ENCODE data around the gene WDR75. TPM values are rescaled to one million over a fixed set of nuclear protein-coding genes. Genes with fewer than 3 reads are reported as not detected.

Gene WDR75
- total RNA-seq, 1 donor from 2014 or later, result 15.1 TPM

GRCh38 chr2:189485146-189485545, 43.9 kb downstream of the WDR75 start:
- peak; percentile 61 for ATAC-seq
- intact Hi-C loops (cut with micrococcal nuclease), result no loop called here

GRCh38 chr2:189486237-189486770, 45.0 kb downstream of the WDR75 start:
- intact Hi-C loops (cut with micrococcal nuclease), result no loop called here
- DNase-seq (no peak), ATAC-seq (no peak)

More at GRCh38 chr2:189485146-189485545, 43.9 kb downstream of the WDR75 start:
- no peak for DNase-seq

GRCh38 chr2:189487283-189488007, 46.2 kb downstream of the WDR75 start:
- intact Hi-C loops (cut with micrococcal nuclease), result no loop called here
- ATAC-seq, result no peak
- no peak for DNase-seq

- no peak for ATAC-seq
- intact Hi-C loops (cut with micrococcal nuclease), result no loop called here
- no peak for DNase-seq
These were observed 46.7 kb downstream of the WDR75 start for GRCh38 chr2:189488008-189488310.

GRCh38 chr2:189492451-189492850, 51.2 kb downstream of the WDR75 start:
- intact Hi-C loops (cut with micrococcal nuclease), result no loop called here
- ATAC-seq, result no peak
- DNase-seq, result no peak

- DNase-seq, result no peak
- intact Hi-C loops (cut with micrococcal nuclease), result no loop called here
- ATAC-seq, result peak; percentile 46
These were observed 56.9 kb downstream of the WDR75 start for GRCh38 chr2:189498205-189498604.

GRCh38 chr2:189499137-189499536, 57.9 kb downstream of the WDR75 start:
- no peak for DNase-seq
- ATAC-seq, result no peak
- intact Hi-C loops (cut with micrococcal nuclease), result no loop called here

GRCh38 chr2:189500456-189501160, 59.3 kb downstream of the WDR75 start:
- ATAC-seq (no peak), DNase-seq (no peak)
- intact Hi-C loops (cut with micrococcal nuclease), result no loop called here

GRCh38 chr2:189501487-189501886, 60.2 kb downstream of the WDR75 start:
- DNase-seq (no peak), ATAC-seq (no peak)
- intact Hi-C loops (cut with micrococcal nuclease), result no loop called here

GRCh38 chr2:189502714-189503113, 61.4 kb downstream of the WDR75 start:
- DNase-seq, result no peak
- ATAC-seq, result no peak
- intact Hi-C loops (cut with micrococcal nuclease), result no loop called here

- intact Hi-C loops (cut with micrococcal nuclease), result no loop called here
- no peak for ATAC-seq
- DNase-seq, result no peak
These were observed 63.0 kb downstream of the WDR75 start for GRCh38 chr2:189504238-189504637.

- intact Hi-C loops (cut with micrococcal nuclease), result no loop called here
- no peak for DNase-seq
- no peak for ATAC-seq
These were observed 64.2 kb downstream of the WDR75 start for GRCh38 chr2:189505492-189505891.

- intact Hi-C loops (cut with micrococcal nuclease), result no loop called here
- peak; percentile 30 for ATAC-seq
These were observed 65.3 kb downstream of the WDR75 start for GRCh38 chr2:189506514-189506976.

GRCh38 chr2:189511210-189511959, 70.1 kb downstream of the WDR75 start:
- DNase-seq, result no peak
- intact Hi-C loops (cut with micrococcal nuclease), result no loop called here
- no peak for ATAC-seq

More at GRCh38 chr2:189506514-189506976, 65.3 kb downstream of the WDR75 start:
- DNase-seq, result no peak

GRCh38 chr2:189511960-189512319, 70.7 kb downstream of the WDR75 start:
- ATAC-seq (no peak), DNase-seq (no peak)
- intact Hi-C loops (cut with micrococcal nuclease), result no loop called here

- intact Hi-C loops (cut with micrococcal nuclease), result no loop called here
- no peak for DNase-seq
- ATAC-seq, result no peak
These were observed 71.6 kb downstream of the WDR75 start for GRCh38 chr2:189512879-189513278.

GRCh38 chr2:189514104-189514503, 72.8 kb downstream of the WDR75 start:
- peak; percentile 74 for ATAC-seq
- DNase-seq, result no peak
- intact Hi-C loops (cut with micrococcal nuclease), result no loop called here

GRCh38 chr2:189515264-189515663, 74.0 kb downstream of the WDR75 start:
- ATAC-seq (peak; percentile 62), DNase-seq (no peak)
- intact Hi-C loops (cut with micrococcal nuclease), result no loop called here

- ATAC-seq, result no peak
- intact Hi-C loops (cut with micrococcal nuclease), result no loop called here
- DNase-seq, result no peak
These were observed 75.3 kb downstream of the WDR75 start for GRCh38 chr2:189516546-189516945.
